ENCODE results near the gene TSPYL1. TPM values are rescaled to one million over a fixed set of nuclear protein-coding genes. Genes with fewer than 3 reads are reported as not detected.
"Not testable (repeated sequence)": the region's sequence is repeated elsewhere in the genome, so short reads cannot be mapped to it uniquely, and the experiment has no call there.

TSPYL1 gene
- total RNA-seq, 1 experiment from 2014 or later = 57.3 TPM

DNA sequence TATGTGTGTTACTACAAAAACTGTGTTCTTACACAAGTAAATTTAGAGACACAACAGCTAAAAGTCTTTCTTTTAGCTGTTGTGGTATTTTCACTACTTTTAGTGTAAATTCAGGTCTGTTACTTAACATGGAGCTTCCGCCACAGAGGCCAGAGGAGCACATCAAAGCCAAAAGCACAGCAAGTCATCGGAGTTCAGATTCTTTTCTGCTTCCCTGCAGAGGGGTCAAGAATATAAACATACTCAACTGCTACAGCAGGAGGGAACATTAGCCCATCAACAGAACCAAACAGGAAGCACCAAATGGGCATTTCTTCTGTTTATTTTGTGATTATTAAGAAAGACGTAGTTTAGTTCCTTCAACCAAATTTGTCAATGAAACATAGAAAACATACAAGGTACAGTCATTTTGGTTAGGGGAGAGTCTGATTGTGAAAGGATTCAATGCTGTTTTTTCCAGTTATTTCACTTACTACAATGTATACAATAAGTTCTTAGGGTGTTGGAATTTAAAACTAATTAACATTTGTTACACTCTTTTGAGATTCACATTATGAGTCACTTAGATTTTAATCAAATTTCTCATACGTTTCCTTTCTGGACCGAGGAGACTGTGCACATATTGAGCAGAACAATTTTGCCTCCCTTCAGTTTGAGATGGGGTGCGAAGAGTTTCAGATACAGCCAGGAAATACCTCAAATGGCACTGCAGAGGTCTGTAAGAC lies 48.2 kb upstream of the TSPYL1 start:
- ChIA-PET CTCF (no interaction called here), POLR2A (no interaction called here)
- Mint-ChIP-seq H3K9me3 (ENCODE audit: unreplicated experiment) (no peaks in the 10 kb centered on the region), H3K4me3 (ENCODE audit: unreplicated experiment) (no peak overlapping the region), H3K27ac (ENCODE audit: unreplicated experiment) (no peak overlapping the region), H3K4me1 (ENCODE audit: low read depth, unreplicated experiment) (no peaks in the 10 kb centered on the region), H3K27me3 (ENCODE audit: insufficient read depth, unreplicated experiment) (peaks cover 3% of the 10 kb centered on the region), H3K36me3 (ENCODE audit: insufficient read depth, unreplicated experiment) (no peaks in the 10 kb centered on the region)
- BruUV-seq (replicated peaks) = no TSS peak
- Histone ChIP-seq H3K4me3 (ENCODE audit: low read depth, low read length) (no peak overlapping the region), H3K27me3 (replicated peaks; ENCODE audit: control insufficient read depth, insufficient read depth, low read length) (no peaks in the 10 kb centered on the region), H3K4me1 (no peaks in the 10 kb centered on the region), H3K36me3 (ENCODE audit: control insufficient read depth, insufficient read depth, low read length) (no peaks in the 10 kb centered on the region), H3K9me3 (no peaks in the 10 kb centered on the region)
- no peak for DNase-seq
- TF ChIP-seq, protein P1, sequence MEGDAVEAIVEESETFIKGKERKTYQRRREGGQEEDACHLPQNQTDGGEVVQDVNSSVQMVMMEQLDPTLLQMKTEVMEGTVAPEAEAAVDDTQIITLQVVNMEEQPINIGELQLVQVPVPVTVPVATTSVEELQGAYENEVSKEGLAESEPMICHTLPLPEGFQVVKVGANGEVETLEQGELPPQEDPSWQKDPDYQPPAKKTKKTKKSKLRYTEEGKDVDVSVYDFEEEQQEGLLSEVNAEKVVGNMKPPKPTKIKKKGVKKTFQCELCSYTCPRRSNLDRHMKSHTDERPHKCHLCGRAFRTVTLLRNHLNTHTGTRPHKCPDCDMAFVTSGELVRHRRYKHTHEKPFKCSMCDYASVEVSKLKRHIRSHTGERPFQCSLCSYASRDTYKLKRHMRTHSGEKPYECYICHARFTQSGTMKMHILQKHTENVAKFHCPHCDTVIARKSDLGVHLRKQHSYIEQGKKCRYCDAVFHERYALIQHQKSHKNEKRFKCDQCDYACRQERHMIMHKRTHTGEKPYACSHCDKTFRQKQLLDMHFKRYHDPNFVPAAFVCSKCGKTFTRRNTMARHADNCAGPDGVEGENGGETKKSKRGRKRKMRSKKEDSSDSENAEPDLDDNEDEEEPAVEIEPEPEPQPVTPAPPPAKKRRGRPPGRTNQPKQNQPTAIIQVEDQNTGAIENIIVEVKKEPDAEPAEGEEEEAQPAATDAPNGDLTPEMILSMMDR (IDR thresholded peaks at IDR 0.05; ENCODE audit: insufficient read depth in 1 of 2, low read depth in 1 of 2, low read length in 1 of 2, severe bottlenecking in 1 of 2, unreplicated experiment in 1 of 2) = no peak
- intact Hi-C loops (cut with micrococcal nuclease; ENCODE audit: unreplicated experiment) = no loop called here

DNA sequence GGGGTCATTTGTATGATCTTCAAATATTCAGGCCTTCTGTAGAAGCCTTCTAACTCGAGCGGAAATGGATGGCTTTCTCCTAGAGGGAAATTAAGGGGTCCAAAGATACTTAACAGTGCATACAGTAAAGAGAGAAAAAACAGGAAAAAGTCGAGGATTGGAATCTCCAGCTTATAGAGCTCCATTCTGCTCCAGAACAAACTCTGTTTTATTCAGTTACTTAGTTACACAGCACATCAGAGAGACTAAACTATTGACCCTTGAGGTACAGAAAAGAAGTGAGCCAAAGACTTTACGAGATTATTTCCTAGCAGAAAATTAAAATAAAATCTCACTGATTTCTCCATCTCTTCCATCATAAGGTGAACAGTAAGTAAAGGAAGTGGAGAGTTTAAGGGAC lies 47.3 kb upstream of the TSPYL1 start:
- ChIA-PET CTCF (no interaction called here), POLR2A (no interaction called here)
- no peak overlapping the region for H3K4me3 ChIP-seq (ENCODE audit: low read depth, low read length)
- Mint-ChIP-seq H3K4me1 (ENCODE audit: low read depth, unreplicated experiment) (no peaks in the 10 kb centered on the region), H3K4me3 (ENCODE audit: unreplicated experiment) (no peak overlapping the region), H3K27me3 (ENCODE audit: insufficient read depth, unreplicated experiment) (no peaks in the 10 kb centered on the region), H3K9me3 (ENCODE audit: unreplicated experiment) (no peaks in the 10 kb centered on the region), H3K36me3 (ENCODE audit: insufficient read depth, unreplicated experiment) (no peaks in the 10 kb centered on the region), H3K27ac (ENCODE audit: unreplicated experiment) (no peak overlapping the region)
- no TSS peak for BruUV-seq (replicated peaks)
- no peaks in the 10 kb centered on the region for H3K9me3 ChIP-seq
- TF ChIP-seq, protein P1 (IDR thresholded peaks at IDR 0.05; ENCODE audit: insufficient read depth in 1 of 2, low read depth in 1 of 2, low read length in 1 of 2, severe bottlenecking in 1 of 2, unreplicated experiment in 1 of 2) = no peak
- intact Hi-C loops (cut with micrococcal nuclease; ENCODE audit: unreplicated experiment) = no loop called here
- H3K4me1 ChIP-seq = no peaks in the 10 kb centered on the region
- DNase-seq = no peak
- no peaks in the 10 kb centered on the region for H3K36me3 ChIP-seq (ENCODE audit: control insufficient read depth, insufficient read depth, low read length)
- no peaks in the 10 kb centered on the region for H3K27me3 ChIP-seq (replicated peaks; ENCODE audit: control insufficient read depth, insufficient read depth, low read length)

DNA sequence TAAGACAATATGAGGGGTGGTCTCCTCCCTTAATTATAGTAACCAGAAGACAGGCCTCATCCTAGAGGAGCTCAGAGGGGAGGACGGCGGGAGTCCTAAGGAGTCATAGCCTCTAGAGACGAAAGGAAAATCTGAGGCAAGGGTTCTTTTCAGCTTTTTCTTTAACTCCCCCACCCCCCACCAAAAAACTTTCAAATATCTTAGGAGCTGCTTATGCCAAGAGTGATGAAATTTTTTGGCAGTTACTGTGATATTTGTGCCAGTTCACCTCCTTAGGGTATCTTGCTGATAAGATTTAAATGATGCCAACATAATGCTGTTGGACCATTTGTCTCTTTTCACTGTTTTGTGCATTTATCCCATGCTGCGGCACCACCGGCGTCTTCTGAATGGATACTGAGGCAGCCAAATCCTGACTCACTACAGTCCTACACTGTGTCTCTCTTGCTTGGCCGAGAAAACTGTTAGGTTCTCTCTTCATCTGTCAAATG lies 46.5 kb upstream of the TSPYL1 start:
- Mint-ChIP-seq H3K4me1 (ENCODE audit: low read depth, unreplicated experiment) (no peaks in the 10 kb centered on the region), H3K27ac (ENCODE audit: unreplicated experiment) (no peak overlapping the region), H3K36me3 (ENCODE audit: insufficient read depth, unreplicated experiment) (no peaks in the 10 kb centered on the region), H3K9me3 (ENCODE audit: unreplicated experiment) (no peaks in the 10 kb centered on the region), H3K4me3 (ENCODE audit: unreplicated experiment) (no peak overlapping the region), H3K27me3 (ENCODE audit: insufficient read depth, unreplicated experiment) (no peaks in the 10 kb centered on the region)
- Histone ChIP-seq H3K9me3 (no peaks in the 10 kb centered on the region), H3K4me1 (no peaks in the 10 kb centered on the region), H3K27me3 (replicated peaks; ENCODE audit: control insufficient read depth, insufficient read depth, low read length) (no peaks in the 10 kb centered on the region), H3K36me3 (ENCODE audit: control insufficient read depth, insufficient read depth, low read length) (no peaks in the 10 kb centered on the region), H3K4me3 (ENCODE audit: low read depth, low read length) (no peak overlapping the region)
- POLR2A ChIA-PET = no interaction called here
- intact Hi-C loops (cut with micrococcal nuclease; ENCODE audit: unreplicated experiment) = no loop called here
- TF ChIP-seq, protein P1 (IDR thresholded peaks at IDR 0.05; ENCODE audit: insufficient read depth in 1 of 2, low read depth in 1 of 2, low read length in 1 of 2, severe bottlenecking in 1 of 2, unreplicated experiment in 1 of 2) = no peak
- DNase-seq = no peak
- no TSS peak for BruUV-seq (replicated peaks)
- CTCF ChIA-PET = no interaction called here

GRCh38 chr6:116325634-116326132 lies 46.0 kb upstream of the TSPYL1 start:
- H3K4me3 Mint-ChIP-seq (ENCODE audit: unreplicated experiment); DNase-seq; CTCF ChIA-PET; H3K27me3 ChIP-seq (replicated peaks; ENCODE audit: control insufficient read depth, insufficient read depth, low read length); H3K27ac Mint-ChIP-seq (ENCODE audit: unreplicated experiment); H3K36me3 ChIP-seq (ENCODE audit: control insufficient read depth, insufficient read depth, low read length); H3K4me3 ChIP-seq (ENCODE audit: low read depth, low read length); H3K4me1 Mint-ChIP-seq (ENCODE audit: low read depth, unreplicated experiment); BruUV-seq (replicated peaks); H3K27me3 Mint-ChIP-seq (ENCODE audit: insufficient read depth, unreplicated experiment); intact Hi-C loops (cut with micrococcal nuclease; ENCODE audit: unreplicated experiment); H3K4me1 ChIP-seq; H3K36me3 Mint-ChIP-seq (ENCODE audit: insufficient read depth, unreplicated experiment); H3K9me3 ChIP-seq; POLR2A ChIA-PET; H3K9me3 Mint-ChIP-seq (ENCODE audit: unreplicated experiment): not testable (repeated sequence)

Data from Caco-2 (cell line).